NCI-H2196 treated with DMSO at 0.1 percent for 48 hours (cell line): ENCODE results near the gene TNIK.
"Not testable (repeated sequence)": the region's sequence is repeated elsewhere in the genome, so short reads cannot be mapped to it uniquely, and the experiment has no call there.

ENCODE experiments used
- DNase-seq: peaks from one replicate; lab custom pipeline; 2025; ENCODE audit not compliant: unreplicated experiment; lab: John Stamatoyannopoulos, UW

The TNIK gene

DNA sequence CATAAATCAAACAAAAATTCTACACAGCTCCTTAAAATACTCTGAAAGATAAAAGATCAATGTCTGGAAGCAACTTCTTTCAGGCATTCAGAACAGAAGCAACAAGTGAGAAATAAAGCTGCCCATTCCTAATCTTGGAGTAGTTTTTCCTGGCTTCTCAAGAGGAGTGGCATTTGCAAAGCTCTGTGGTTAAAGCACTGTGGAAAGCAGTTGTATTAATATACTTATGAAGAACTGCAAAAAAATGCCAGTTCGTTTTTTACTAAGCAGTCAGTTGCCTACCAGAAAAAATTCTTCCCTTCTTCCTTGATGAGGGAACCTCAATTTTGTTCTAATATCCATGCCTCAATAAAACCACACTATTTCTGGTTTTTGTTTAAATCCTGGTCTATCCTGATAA lies 197.8 kb downstream of the TNIK start:
- DNase-seq = no peak

DNA sequence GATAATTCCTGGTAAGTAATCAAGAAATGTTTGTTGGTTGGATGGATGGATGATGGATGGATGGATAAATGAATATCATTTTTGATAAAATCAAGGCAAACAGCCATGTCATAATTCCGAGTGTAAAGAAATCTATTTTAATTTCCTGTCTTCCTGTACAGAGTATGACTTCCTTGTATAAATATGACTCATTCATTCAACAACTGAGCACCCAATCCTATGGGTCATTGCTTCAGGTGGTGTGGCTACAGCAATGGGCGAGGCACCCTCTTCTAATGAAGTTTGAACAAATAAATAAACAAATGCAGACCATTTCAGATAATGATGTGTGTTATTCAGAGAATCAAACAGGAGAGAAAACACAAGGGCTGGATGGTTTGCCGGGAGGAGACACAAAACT lies 198.7 kb downstream of the TNIK start:
- peak; percentile 24 for DNase-seq

DNA sequence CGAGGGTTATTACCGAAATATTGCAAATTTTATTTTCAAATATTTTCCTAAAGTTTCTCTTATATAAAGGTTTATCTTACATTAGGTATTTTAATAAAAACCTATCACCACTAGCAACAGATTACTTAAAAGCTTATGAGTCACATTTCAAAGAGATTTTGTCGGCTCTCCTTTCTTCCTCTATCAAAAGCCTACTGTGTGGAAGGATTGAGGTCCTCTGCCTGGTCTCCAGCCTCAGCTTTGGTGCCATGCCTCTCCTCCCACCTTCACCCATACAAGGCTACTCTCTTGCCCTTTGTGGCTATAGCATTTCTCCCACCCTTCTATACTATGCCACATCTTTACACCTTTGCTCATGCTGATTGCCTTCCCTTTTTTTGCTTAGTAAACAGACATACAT lies 199.3 kb downstream of the TNIK start:
- no peak for DNase-seq

DNA sequence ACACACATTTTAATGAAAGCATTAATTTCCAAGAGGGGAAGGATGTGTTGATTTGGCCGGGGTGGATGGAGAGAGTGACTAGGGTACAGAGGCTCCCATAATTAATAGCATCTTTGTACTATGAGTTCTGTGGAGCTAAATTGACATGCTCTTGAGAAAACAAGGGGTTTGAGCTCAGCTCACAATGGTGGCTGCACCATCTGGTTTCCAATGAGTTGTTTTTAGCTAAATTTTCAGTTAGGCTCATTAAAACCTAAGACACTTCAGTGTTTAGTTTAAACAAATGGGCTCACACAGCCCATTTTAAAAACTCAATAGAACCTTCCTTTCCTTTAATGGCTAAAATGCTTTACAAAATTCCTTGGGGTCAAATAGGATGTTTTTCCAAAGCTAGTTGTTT lies 199.7 kb downstream of the TNIK start:
- DNase-seq = no peak

DNA sequence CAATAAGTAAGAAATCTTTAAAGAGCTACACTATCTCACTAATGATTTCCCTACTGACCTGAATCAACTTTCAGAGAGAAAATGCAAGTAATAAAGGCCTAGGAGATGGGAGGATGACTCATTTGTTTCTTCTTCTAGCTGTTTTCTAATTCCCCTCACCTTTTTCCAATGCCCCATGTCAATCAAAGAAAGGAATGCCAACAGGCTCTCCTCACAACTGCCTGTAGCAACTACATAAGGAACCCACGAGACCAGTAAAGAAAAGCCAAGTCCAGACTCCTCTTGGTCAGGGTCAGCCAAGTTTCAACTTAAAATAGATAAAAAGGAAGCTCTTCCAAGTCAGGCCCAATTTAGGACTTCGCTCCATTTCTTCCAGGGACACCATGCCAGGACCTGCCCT lies 201.9 kb downstream of the TNIK start:
- DNase-seq = no peak

DNA sequence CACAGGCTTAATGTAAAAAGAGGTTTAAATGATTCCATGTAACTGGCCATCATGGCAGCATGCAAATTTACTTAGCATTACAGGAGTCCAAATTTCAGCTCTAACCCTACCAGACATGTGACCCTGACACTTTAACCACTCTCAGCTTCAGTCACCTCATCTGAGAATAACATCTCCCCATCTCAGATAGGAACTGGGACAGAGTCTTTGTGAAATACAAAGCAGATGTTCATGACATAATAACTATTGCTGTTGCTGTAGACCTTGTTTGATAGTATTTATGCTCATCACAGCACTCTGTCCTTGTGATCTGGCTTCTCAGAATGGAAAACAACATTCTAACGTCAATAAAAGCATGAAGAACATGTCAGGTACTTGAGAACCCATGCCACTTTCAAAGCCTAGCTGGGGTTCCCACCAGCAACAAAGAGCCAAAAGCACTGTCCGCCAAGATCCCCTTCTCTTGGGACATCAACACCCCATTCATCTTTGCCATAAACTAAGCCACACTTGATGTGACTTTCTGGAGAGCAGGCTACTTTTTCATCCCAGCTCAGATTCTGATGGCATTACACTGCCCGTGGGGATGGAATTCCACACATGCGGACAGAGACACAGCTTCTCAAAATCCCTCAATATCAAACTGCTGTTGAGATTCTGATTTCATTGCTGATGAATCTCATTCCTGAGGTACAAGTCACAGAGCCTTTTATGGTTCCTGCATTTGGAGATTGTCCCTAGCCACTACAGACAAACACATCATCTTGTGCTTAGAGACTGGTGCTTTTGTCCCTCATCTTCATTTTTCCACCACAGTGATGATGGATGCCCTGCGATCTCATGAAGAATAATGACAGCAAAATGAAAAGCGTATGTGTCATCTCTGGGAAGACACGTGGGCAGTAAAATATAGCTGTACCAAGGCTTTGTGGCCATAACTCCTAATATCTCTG lies 202.7 kb downstream of the TNIK start:
- no peak for DNase-seq

DNA sequence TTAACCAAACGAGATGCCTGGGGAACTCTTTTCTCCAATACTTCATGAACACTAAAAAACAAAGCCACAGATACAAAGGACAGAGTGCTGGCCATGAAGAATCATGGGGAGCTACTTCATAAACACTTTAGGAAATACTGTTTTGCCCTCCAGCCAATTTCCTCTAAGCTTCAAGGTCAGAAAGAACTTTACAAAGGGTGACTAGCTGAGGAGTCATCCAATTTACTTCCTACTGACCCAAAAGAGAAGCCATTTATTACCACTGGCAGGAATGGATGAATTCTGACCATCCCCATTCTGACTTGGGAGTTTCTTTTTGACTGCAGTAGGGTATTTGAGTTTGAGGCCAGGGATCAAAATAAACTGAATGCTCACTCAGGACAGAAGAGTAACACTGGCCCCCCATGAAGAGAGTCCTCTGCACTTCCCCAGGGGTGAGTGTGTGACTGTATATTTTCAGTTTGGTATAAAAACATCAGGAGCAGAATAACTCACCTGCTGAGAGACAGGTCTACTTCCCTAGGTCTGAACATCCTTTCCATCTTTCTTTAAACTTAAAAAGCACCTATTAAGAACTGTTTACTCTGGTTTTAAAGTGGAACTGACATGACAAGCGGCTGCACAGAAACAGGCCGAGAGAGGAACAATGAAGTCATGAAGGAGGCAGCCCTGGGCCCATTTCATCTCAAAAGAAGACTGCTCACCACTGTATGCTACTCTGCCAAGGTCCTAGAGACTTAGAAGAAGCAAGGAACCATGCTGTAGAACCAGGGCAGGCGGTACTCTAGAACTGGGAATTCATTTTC lies 203.6 kb downstream of the TNIK start:
- DNase-seq = no peak

DNA sequence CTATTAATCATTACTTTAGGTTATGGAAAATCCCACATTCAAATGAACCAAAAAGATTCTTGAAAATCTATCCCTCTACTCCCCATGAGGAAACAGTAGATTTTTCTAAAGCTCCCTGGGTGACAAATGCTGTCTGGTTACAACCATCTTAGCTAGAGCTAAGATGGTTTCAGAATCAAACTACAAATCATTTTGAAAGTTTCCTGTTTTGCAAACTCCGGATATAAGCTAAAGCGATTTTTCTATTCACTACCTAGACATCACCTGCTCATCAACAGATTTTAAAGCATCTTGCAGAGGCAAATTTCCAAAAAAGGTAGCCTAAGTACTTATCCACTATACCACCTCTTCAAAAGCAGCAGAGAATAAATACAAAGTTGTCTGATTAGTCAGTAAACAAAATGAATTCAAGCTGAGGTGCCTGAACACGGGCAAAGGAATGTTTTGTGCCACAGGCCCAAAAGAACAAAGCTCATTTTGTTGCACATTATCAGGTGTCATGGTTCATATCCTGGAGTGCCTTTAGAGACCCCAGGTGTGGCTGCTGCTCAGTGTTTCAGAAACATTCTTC lies 204.9 kb downstream of the TNIK start:
- DNase-seq = no peak

DNA sequence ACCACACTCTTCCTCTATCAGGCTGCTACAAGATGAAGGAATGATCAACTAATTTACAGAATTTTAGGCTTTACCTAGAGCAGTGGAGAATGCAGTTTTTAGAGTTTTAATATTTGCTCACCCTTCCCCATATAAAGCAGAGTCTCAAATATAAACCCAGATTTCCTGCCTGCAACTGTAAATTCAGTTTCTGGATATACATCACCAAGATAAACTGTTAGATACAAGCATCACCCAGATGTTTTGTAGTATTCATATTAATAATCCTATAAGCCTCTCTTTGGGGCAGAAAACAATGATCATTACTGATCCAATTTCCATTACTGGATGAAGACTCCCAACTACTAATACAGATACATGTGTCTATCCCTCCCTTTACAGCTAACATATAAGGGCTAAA lies 205.9 kb downstream of the TNIK start:
- DNase-seq = no peak

DNA sequence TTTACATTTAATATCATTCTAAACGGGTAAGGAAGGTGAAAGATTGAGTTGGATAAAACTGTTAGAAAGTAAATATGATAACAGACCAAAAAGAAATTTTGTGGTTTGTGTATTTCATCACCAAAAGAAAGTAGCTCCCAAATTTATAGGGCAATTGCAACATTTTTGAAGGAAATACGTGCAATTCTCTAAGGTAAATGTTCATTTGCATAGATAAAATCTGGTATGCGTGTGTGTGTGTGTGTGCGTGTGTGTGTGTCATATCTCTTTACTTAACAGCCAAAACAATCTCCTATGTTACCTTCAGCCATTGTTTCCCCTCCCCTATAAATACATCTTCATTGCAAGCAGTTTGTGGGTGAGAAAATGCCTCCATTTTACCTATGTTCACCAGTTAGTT lies 208.4 kb downstream of the TNIK start:
- DNase-seq = no peak

DNA sequence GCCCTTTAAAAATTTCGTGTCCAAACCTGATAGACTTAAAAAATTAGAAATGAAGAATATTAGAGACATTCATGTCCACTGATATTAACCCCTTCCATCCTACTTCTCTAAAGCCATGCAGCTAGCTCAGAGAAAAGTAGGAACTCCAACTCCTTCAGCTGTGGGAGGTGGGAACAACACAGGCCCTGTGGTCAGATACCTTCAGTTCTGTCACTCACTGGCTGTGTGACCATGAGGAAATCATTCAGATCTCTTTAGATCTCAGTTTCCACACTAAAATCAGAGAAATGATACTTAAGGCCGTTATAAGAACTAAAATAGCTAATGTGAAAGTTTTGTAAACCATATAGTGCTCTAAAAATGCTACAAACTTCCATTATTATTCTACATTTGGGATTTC lies 209.8 kb downstream of the TNIK start:
- no peak for DNase-seq

DNA sequence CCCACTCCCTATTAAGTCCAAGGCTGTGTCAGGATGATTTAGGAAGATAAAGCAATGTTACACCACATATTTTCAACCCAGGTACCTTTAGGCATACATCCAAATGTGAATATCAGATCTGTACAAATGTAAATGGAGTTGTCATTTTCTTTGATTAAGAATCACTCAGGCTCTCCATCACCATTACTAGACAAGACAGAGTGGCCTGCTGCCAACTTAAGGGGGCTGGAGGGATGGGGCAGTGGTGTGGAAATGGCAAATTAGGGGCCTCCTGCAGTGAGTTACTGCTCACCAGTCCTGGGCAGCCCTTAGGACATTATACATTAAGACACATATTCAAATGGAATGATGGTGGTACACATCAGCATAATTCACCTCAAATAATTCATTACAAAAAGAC lies 211.0 kb downstream of the TNIK start:
- no peak for DNase-seq

DNA sequence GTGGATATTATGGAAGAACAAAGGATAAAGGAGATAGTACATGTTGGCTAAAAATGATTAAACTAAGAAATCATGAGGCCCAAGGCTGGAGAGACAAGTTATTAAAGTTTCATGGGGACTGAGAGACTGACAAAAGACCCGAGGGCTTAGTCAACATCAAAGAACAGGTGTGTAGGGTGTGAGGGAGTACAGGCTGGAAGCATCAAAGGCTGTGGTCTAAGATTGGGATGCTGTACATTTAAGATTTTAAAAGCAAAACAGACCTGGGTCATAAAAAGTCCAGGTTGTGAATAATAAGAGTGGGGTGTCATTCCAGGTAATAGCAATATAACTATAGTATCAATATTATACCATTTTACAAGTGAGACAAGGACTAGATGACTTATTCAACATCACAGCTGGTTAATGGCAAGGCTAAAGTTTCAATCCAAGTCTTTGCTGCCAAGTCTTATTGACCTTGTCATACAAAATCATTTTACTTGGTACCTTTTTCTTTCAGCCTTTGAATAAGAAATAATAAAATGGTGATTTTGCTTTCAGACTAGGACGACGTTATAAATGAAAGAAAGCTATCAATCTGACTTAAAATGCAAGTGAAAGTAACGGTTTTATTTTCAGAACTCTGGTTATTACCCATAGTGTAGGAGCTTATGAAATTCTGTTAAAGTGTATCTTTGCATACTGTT lies 211.6 kb downstream of the TNIK start:
- DNase-seq = no peak

DNA sequence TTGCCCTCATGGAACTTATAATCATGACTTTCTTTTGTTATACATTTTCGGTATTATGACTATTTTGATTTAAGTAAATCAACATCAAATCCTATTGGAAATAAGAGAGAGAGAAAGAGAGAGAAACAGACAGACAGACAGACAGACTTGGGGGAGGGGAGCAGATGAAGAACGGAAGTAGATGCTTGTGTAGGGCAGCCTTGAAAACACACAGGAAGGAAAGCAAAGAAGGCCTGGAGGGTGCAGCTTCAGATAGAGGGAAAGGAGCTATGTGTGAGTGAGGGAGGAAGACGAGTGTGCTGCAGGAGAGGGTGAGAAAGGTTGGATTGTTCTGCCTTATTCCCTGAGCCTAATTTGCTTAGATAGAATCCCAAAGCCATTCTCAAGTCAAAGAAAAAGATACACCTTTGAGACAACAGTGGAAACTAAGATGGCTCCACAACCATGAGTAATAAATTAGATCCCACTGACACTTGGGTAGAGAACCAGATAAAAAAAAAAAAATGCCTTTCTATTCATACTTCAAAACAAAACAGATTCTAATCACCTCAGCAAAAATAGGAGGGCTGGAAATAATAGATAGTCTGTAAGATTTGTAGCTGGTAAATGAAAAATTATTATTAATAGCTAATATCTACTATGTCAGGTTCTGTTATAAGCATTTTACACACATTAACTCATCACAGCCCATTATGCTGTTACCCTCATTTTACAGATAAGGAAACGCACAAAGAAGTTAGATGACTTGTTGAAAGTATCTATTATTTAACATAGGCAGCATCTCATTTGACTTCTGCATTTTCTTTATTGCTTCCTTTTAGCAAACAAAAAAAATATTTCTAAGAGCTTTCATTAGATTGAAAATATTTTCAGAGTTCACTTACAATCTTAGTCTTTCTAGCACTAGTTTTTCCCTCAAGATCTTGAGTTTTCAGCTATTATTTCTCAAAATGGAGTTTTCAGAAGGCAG lies 214.1 kb downstream of the TNIK start:
- DNase-seq = no peak

DNA sequence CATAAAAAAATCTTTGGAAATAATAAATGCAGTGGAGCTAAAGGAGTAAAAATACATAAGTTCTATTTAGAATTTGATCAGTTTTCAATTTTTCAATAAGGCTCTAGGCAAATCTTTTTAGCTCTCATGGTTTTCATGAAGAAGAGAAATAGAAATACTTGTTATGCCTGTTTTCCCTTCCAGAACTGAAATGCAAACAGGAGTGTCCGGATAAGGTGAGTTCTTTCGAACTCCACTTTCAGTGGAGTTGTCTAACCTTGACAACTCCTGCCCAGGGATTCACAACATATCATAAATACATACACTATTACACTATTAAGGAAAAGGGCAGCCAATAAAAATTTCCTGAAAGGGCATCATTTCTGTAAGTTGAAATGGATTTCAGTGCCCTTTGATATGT lies 217.3 kb downstream of the TNIK start:
- DNase-seq = no peak

DNA sequence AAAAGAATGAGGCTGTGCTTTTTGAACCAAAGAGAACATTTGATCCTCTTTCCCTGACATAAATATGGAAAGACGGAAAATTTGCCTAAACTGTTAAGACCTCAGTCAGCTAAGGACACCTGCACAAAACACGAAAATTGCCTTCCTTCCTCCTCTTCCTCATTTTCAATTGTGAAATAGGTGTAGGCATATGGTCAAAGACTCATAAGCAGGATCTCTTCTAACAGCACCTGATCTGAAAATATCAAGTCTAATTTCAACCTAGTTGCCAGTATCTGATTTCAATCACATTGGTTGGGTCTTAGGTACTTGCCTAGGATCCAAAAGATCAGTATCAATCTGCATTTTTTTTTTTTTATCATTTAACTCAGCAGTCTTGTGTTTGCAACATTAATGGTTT lies 218.0 kb downstream of the TNIK start:
- DNase-seq = no peak

DNA sequence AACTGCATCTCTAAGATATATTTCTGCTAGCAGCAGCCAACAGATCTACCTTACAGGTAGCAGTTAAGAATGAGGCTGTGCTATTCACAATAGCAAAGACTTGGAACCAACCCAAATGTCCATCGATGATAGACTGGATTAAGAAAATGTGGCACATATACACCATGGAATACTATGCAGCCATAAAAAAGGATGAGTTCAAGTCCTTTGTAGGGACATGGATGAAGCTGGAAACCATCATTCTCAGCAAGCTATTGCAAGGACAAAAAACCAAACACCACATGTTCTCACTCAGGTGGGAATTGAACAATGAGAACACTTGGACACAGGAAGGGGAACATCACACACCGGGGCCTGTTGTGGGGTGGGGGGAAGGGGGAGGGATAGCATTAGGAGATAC lies 218.6 kb downstream of the TNIK start:
- not testable (repeated sequence) for DNase-seq

DNA sequence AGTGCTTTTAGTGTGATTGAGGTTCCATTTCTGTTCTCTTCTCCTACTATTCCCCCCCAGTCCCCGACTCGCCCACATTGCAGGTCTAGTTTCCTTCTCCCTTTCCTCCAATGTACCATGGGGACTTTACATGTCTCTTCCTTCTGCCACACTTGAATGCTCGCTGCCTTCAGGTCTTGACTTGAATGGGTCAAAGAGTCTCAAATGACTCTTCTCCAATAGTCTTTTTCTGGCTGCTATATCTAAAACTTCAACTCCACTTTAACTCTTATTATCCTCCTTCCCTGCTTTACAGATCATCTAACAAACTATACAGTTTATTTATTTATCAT lies 219.7 kb downstream of the TNIK start:
- no peak for DNase-seq

DNA sequence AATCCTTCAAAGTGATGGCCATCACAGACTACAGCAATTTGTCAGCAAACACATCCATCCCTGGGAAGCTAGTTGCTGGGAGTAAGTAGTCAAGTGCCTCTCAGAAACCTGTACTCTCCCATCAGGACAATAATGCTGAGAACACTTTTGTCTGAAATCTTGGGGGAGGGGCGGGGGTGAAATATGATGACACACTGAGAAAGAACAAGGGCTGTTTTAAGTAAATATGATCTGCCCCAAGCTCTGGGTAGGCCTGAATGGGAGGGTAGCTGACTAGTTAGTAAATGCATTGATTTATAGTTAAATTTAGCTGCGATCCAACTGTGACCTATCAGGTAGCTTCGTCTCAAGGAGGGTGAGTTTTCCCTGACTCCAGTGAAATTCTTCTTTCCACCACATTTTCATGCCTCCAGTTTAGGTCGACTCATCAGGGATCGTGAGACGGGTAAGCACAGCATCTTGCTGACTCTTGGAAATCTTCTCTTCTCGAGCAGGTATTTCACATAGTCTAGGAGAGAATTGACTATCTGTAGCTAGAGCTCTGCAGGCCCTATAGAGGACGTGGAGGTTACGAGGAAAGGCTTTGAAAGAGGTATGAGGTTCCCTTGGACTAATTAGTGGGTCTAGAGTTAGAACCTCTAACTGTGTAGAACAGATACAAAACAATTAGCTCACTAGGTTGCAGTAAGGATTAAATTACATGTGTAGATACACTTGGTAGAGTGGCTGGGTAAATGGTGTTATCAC lies 220.3 kb downstream of the TNIK start:
- DNase-seq = no peak

DNA sequence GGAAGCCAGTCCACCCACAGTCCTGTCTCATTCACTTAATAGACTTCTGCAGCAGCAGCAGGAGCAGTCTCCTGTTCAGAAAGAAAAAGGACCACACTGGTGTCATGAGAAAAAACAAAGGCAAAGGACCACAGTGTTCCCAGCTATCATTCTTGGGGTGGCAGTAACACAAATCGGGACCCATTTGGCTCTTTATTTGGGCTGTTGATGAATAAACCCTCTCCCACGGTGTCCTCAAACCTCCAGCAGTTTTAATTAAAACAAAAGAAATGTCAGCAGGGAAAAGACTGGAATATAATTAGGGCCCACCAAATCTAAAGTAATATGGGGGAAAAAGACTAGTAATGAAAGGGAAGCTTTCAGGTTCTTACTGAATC lies 223.2 kb downstream of the TNIK start:
- no peak for DNase-seq
